ENCODE data around the gene NTN5. TPM values are rescaled to one million over a fixed set of nuclear protein-coding genes. Genes with fewer than 3 reads are reported as not detected.
"Not testable (repeated sequence)": the region's sequence is repeated elsewhere in the genome, so short reads cannot be mapped to it uniquely, and the experiment has no call there.

The NTN5 gene
- total RNA-seq, 1 donor from 2014 or later, result 0.30 TPM

DNA sequence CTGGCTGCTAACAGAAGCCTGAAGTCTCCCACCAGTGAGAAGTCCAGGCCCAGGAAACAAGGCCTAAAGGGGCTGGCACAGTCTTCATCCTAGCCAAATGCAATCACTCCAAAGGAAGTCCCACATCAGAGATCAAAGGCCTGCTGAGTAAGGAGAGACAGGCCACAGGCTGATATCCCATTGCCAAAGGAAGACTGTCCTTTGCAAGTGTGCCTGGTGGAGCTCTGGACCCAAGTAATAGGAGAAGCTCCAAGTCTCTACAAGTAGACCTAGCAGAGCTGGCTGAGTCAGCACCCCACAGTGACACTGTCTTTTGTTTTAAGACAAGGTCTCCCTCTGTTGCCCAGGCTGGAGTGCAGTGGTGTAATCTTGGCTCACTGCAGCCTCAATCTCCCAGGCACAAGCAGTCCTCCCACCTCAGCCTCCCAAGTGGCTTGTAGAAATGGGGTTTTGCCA is 40.1 kb downstream of the NTN5 start:
- Mint-ChIP-seq H3K27me3 (no peaks in the 10 kb centered on the region), H3K27ac (peak overlapping the region; percentile 37)
- intact Hi-C loops (cut with micrococcal nuclease), result loop anchor here (10.0 kb wide), 2 partner anchors 482 to 1032 kb away; partner anchors contain the start of genes BCL2L12, C19orf73, IRF3 and LIN7B

GRCh38 chr19:48632286-48632685 is 40.5 kb downstream of the NTN5 start:
- not testable (repeated sequence) for H3K27me3 Mint-ChIP-seq; H3K27ac Mint-ChIP-seq; H3K4me3 Mint-ChIP-seq; H3K36me3 Mint-ChIP-seq (ENCODE audit: low read depth); DNase-seq; H3K9me3 Mint-ChIP-seq
- peaks cover 18% of the 10 kb centered on the region for H3K4me1 Mint-ChIP-seq
- intact Hi-C loops (cut with micrococcal nuclease), result loop anchor here (10.0 kb wide), 2 partner anchors 483 to 1033 kb away; partner anchors contain the start of genes BCL2L12, C19orf73, IRF3 and LIN7B

More for the DNA sequence above, 40.1 kb downstream of the NTN5 start:
- Mint-ChIP-seq H3K36me3 (ENCODE audit: low read depth) (peaks cover 10% of the 10 kb centered on the region), H3K4me3 (no peak overlapping the region), H3K9me3 (no peaks in the 10 kb centered on the region), H3K4me1 (peaks cover 20% of the 10 kb centered on the region)
- peak; percentile 61 for DNase-seq

GRCh38 chr19:48631225-48631624 is 41.6 kb downstream of the NTN5 start:
- peak overlapping the region; percentile 20 for H3K27ac Mint-ChIP-seq

DNA sequence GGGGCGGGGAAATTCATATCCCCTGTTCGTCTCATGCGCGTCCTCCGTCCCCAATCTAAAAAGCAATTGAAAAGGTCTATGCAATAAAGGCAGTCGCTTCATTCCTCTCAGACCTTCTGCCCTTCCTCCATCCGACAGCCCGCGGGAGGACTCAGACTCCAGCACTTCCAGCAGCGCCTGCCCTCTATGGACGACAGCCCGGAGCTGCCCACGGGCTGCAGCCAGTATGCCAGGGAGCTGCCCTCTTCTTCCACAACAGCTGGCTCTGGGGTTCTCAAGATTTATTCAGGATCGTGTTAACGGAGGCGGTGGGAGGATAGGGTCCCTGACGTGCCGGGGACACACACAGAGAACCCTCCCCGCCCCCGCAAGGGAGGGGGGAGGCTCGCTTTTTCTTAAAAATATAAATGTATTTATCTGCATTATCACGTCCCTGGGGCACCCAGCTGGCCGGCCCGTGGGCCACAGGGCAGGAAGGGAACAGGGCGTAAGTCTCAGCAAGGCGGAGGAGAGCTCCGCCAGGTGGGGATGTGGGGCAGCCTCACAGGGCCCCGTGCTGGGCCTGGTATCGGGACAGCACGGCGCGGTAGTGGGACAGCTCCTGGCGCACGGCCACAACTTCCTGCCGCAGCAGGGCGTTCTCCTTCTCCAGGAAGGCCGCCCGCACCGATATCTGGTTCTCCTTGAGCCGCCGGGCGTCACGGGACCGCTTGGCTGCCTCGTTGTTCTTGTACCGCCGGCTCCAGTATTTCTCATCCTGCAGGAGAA is 42.3 kb downstream of the NTN5 start:
- H3K27ac Mint-ChIP-seq, result no peak overlapping the region
- H3K9me3 Mint-ChIP-seq, result no peaks in the 10 kb centered on the region
- intact Hi-C loops (cut with micrococcal nuclease), result loop anchor here (10.0 kb wide), 2 partner anchors 484 to 1034 kb away; partner anchors contain the start of genes BCL2L12, C19orf73, IRF3 and LIN7B
- peaks cover 18% of the 10 kb centered on the region for H3K4me1 Mint-ChIP-seq
- no peaks in the 10 kb centered on the region for H3K27me3 Mint-ChIP-seq
- no peak for DNase-seq
- no peak overlapping the region for H3K4me3 Mint-ChIP-seq
- H3K36me3 Mint-ChIP-seq (ENCODE audit: low read depth), result peaks cover 12% of the 10 kb centered on the region

More at GRCh38 chr19:48631225-48631624, 41.6 kb downstream of the NTN5 start:
- DNase-seq, result no peak
- Mint-ChIP-seq H3K27me3 (no peaks in the 10 kb centered on the region), H3K4me1 (peaks cover 22% of the 10 kb centered on the region), H3K36me3 (ENCODE audit: low read depth) (peaks cover 12% of the 10 kb centered on the region), H3K4me3 (no peak overlapping the region), H3K9me3 (no peaks in the 10 kb centered on the region)
- intact Hi-C loops (cut with micrococcal nuclease), result loop anchor here (10.0 kb wide), 2 partner anchors 484 to 1034 kb away; partner anchors contain the start of genes BCL2L12, C19orf73, IRF3 and LIN7B

GRCh38 chr19:48629599-48630295 is 43.1 kb downstream of the NTN5 start:
- peaks cover 14% of the 10 kb centered on the region for H3K36me3 Mint-ChIP-seq (ENCODE audit: low read depth)
- H3K27ac Mint-ChIP-seq, result no peak overlapping the region
- DNase-seq, result peak; percentile 77
- intact Hi-C loops (cut with micrococcal nuclease), result loop anchor here (10.0 kb wide), 2 partner anchors 485 to 1035 kb away; partner anchors contain the start of genes BCL2L12, C19orf73, IRF3 and LIN7B
- no peaks in the 10 kb centered on the region for H3K27me3 Mint-ChIP-seq
- H3K4me3 Mint-ChIP-seq, result no peak overlapping the region
- H3K9me3 Mint-ChIP-seq, result no peaks in the 10 kb centered on the region
- peaks cover 17% of the 10 kb centered on the region for H3K4me1 Mint-ChIP-seq

- Mint-ChIP-seq H3K4me3 (no peak overlapping the region), H3K4me1 (peaks cover 17% of the 10 kb centered on the region), H3K9me3 (no peaks in the 10 kb centered on the region), H3K36me3 (ENCODE audit: low read depth) (peaks cover 14% of the 10 kb centered on the region), H3K27ac (no peak overlapping the region), H3K27me3 (no peaks in the 10 kb centered on the region)
- DNase-seq, result no peak
- intact Hi-C loops (cut with micrococcal nuclease), result no loop called here
These were observed 43.6 kb downstream of the NTN5 start for GRCh38 chr19:48629297-48629598.

DNA sequence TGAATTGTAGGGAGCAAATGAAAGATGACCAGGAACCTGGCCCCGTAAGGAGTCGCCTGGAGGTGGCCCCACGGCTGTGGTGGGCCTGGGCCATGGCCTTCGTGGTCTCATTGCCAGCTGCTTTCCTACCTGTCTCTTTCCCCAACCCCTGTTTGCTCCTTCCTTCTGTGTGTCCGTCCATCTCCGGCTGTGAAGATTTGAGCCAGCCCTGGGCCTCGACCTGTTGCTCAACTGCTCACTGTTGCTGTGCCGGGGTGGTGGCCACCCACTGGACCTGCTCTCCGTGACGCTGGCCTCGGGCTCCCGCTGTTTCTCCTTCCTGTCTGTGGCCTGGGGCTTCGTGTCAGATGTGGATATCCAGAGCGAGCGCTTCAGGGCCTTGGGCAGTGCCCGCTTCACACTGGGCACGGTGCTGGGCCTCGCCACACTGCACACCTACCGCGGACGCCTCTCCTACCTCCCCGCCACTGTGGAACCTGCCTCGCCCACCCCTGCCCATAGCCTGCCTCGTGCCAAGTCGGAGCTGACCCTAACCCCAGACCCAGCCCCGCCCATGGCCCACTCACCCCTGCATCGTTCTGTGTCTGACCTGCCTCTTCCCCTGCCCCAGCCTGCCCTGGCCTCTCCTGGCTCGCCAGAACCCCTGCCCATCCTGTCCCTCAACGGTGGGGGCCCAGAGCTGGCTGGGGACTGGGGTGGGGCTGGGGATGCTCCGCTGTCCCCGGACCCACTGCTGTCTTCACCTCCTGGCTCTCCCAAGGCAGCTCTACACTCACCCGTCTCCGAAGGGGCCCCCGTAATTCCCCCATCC is 44.1 kb downstream of the NTN5 start:
- intact Hi-C loops (cut with micrococcal nuclease), result no loop called here
- H3K4me3 Mint-ChIP-seq, result no peak overlapping the region
- H3K27me3 Mint-ChIP-seq, result no peaks in the 10 kb centered on the region
- H3K9me3 Mint-ChIP-seq, result no peaks in the 10 kb centered on the region
- peaks cover 19% of the 10 kb centered on the region for H3K4me1 Mint-ChIP-seq
- peaks cover 17% of the 10 kb centered on the region for H3K36me3 Mint-ChIP-seq (ENCODE audit: low read depth)
- peak overlapping the region; percentile 41 for H3K27ac Mint-ChIP-seq
- no peak for DNase-seq

DNA sequence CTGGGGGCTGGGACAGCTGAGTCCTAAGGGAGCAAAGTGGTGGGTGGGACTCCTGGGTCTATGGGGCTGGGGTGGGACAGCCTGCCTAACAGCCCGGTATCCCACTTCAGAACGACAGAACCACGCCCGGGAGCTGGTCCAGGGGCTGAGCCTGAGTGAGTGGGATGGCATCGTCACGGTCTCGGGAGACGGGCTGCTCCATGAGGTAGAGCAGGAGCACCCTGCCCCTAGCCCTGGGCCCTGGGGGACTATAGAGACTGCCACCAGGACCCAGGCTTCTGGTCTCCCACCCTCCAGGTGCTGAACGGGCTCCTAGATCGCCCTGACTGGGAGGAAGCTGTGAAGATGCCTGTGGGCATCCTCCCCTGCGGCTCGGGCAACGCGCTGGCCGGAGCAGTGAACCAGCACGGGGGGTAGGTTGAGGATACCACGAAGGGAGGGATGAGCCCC is 44.9 kb downstream of the NTN5 start:
- DNase-seq, result no peak
- no peaks in the 10 kb centered on the region for H3K9me3 Mint-ChIP-seq
- H3K4me1 Mint-ChIP-seq, result peaks cover 23% of the 10 kb centered on the region
- H3K4me3 Mint-ChIP-seq, result no peak overlapping the region
- H3K27me3 Mint-ChIP-seq, result no peaks in the 10 kb centered on the region
- no peak overlapping the region for H3K27ac Mint-ChIP-seq
- H3K36me3 Mint-ChIP-seq (ENCODE audit: low read depth), result peaks cover 22% of the 10 kb centered on the region
- intact Hi-C loops (cut with micrococcal nuclease), result no loop called here

GRCh38 chr19:48627201-48627864 is 45.5 kb downstream of the NTN5 start:
- no peaks in the 10 kb centered on the region for H3K9me3 Mint-ChIP-seq
- peaks cover 25% of the 10 kb centered on the region for H3K4me1 Mint-ChIP-seq
- H3K36me3 Mint-ChIP-seq (ENCODE audit: low read depth), result peaks cover 24% of the 10 kb centered on the region
- H3K27me3 Mint-ChIP-seq, result no peaks in the 10 kb centered on the region
- peak; percentile 67 for DNase-seq
- H3K27ac Mint-ChIP-seq, result peak overlapping the region; percentile 20
- intact Hi-C loops (cut with micrococcal nuclease), result no loop called here
- no peak overlapping the region for H3K4me3 Mint-ChIP-seq

- Mint-ChIP-seq H3K36me3 (ENCODE audit: low read depth) (peaks cover 31% of the 10 kb centered on the region), H3K27ac (no peak overlapping the region), H3K4me1 (peaks cover 32% of the 10 kb centered on the region), H3K27me3 (no peaks in the 10 kb centered on the region), H3K9me3 (no peaks in the 10 kb centered on the region), H3K4me3 (no peak overlapping the region)
- intact Hi-C loops (cut with micrococcal nuclease), result no loop called here
- DNase-seq, result no peak
These were observed 46.9 kb downstream of the NTN5 start for GRCh38 chr19:48625891-48626327.

DNA sequence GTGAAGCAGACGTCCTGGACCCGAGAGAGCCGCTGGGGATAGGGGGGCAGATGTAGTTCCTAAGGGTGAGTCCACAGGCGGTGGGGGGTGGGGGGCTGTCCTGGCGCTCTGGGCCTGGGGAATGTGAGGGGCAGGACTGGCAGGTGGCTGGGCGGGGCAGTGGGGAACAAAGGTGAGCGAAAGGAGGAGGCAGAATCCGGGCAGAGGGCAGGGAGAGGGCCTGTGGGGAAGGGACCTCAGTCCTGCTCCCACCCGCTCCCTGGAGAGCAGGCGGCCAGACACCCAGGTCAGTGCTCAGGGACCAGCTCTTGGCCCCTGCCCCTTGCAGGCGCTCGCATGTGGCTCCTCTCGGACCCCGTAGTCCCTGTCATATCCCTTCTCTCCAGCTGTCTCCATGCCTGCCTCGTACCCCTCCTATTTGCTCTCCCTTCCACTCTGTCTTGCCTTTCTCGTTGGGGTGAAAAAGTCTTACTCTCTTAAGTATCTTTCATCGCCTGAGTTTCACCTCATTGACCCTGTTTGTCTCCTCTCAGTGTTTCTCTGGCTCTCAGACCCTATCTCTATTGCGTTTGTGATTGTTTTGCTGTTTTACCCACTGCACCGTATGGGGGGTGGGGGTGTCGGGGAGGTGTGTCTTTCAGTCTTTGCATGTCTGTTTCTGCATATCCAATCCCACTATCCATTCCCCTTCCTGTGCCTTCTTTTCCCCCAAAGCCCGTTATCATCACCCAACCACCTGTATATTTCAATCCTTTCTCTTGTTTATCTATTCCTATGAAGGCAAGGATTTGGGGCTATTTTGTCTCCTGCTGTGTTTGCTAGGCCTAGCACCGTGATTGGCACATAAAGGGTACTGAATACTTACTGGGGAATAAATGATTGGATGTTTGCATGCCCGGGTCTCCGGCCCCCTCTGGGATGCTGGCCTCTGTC is 47.8 kb downstream of the NTN5 start:
- H3K4me1 Mint-ChIP-seq, result peaks cover 34% of the 10 kb centered on the region
- no peaks in the 10 kb centered on the region for H3K9me3 Mint-ChIP-seq
- H3K36me3 Mint-ChIP-seq (ENCODE audit: low read depth), result peaks cover 31% of the 10 kb centered on the region
- peak overlapping the region; percentile 97 for H3K27ac Mint-ChIP-seq
- H3K27me3 Mint-ChIP-seq, result no peaks in the 10 kb centered on the region
- H3K4me3 Mint-ChIP-seq, result peak overlapping the region; percentile 86
- intact Hi-C loops (cut with micrococcal nuclease), result loop anchor here (1.0 kb wide), 1 partner anchor 9 kb away; no protein-coding TSS in a partner anchor
- DNase-seq, result peak; percentile 63

- Mint-ChIP-seq H3K4me1 (peaks cover 38% of the 10 kb centered on the region), H3K36me3 (ENCODE audit: low read depth) (peaks cover 29% of the 10 kb centered on the region), H3K4me3 (peak overlapping the region; percentile 86), H3K27me3 (no peaks in the 10 kb centered on the region), H3K9me3 (no peaks in the 10 kb centered on the region), H3K27ac (peak overlapping the region; percentile 97)
- peak; percentile 99 for DNase-seq
- intact Hi-C loops (cut with micrococcal nuclease), result loop anchor here (1.0 kb wide), 1 partner anchor 10 kb away; no protein-coding TSS in a partner anchor
These were observed 48.7 kb downstream of the NTN5 start for GRCh38 chr19:48624067-48624594.
